Naive B cell (primary cell): ENCODE measurements around the gene ASB6. TPM values are rescaled to one million over a fixed set of nuclear protein-coding genes. Genes with fewer than 3 reads are reported as not detected.
A peak's percentile ranks its signal among the peaks of the same experiment; 100 is the strongest.
"Not testable (repeated sequence)": the region's sequence is repeated elsewhere in the genome, so short reads cannot be mapped to it uniquely, and the experiment has no call there.

Experiments
- ATAC-seq, 2 donors: fragments of 150-1000 bp; cut with Tn5 transposase; 2 replicates each; pipeline ENCODE4 v1.10.0; 2021; ENCODE audit warnings: low read depth in 2 of 2, mild to moderate bottlenecking in 2 of 2, moderate library complexity in 2 of 2
- DNase-seq: peaks from one replicate; pipeline ENCODE4 v3.0.0; 2022
- H3K27ac Mint-ChIP-seq, 6 donors: one replicate each; pipeline ENCODE4 v1.8.0; 2020 to 2022; ENCODE audit warnings: mild to moderate bottlenecking in 6 of 6, mixed read lengths in 6 of 6, moderate library complexity in 5 of 6, inconsistent platforms in 2 of 6
- H3K27me3 Mint-ChIP-seq, 3 donors: one replicate each; pipeline ENCODE4 v1.8.0; 2021 to 2022; ENCODE audit warnings: mixed read lengths in 3 of 3, mild to moderate bottlenecking in 1 of 3
- H3K36me3 Mint-ChIP-seq, 2 donors: one replicate each; pipeline ENCODE4 v1.8.0; 2020 to 2022; ENCODE audit warnings: mixed read lengths in 2 of 2, inconsistent platforms in 1 of 2, mild to moderate bottlenecking in 1 of 2
- H3K4me1 Mint-ChIP-seq, 3 donors: one replicate each; pipeline ENCODE4 v1.8.0; 2020 to 2022; ENCODE audit warnings: mixed read lengths in 3 of 3, inconsistent platforms in 1 of 3, mild to moderate bottlenecking in 1 of 3, moderate library complexity in 1 of 3
- H3K4me3 Mint-ChIP-seq, 8 donors: one replicate each; pipeline ENCODE4 v1.8.0; 2020 to 2022; ENCODE audit warnings: mild to moderate bottlenecking in 8 of 8, mixed read lengths in 8 of 8, moderate library complexity in 8 of 8, inconsistent platforms in 2 of 8
- H3K9me3 Mint-ChIP-seq, 7 donors: one replicate each; pipeline ENCODE4 v1.8.0; 2020 to 2022; ENCODE audit warnings: mixed read lengths in 7 of 7, mild to moderate bottlenecking in 5 of 7, inconsistent platforms in 2 of 7, moderate library complexity in 1 of 7
- polyA plus RNA-seq, 6 donors: library from polyadenylated mRNA; unstranded; fragments of 300-500 nt; fragmentation: Illumina TruSeq; gene quantifications; one replicate each; pipeline ENCODE4 v1.2.3, GENCODE V29; 2021; ENCODE audit warnings: low read depth in 6 of 6

ASB6 gene
- polyA plus RNA-seq, 6 donors from 2014 or later: 13.3 to 23.4 (median 16.5) TPM

DNA sequence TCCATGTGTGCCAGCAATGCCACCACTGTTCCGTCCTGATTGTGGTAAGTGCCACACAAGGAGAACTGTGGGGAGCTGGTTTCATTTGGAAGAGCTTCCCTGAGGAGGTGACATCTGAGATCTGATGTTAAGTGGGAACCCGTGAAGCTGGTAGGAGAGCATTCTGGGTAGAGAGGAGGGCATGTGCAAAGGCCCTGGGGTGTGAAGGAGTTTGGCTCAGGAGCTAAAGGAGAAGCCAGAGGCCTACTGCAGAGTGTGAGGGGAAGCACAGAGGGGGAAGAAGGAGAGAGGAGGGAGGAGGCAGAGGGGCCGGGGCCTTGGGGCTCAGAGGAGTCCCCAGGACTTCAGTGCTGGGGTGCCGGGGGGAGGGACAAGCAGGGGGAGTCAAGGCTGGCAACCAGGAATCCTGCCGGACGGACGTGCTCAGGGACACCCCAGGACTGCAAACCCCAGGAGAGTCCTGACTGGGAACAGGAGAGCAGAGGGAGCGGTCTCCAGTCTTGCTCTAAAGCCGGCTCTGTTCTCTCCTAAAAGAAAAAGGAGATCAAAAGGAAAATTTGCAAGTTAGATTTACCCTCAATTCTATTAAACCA is 40.8 kb downstream of the ASB6 start:
- Mint-ChIP-seq H3K36me3 (no peaks in the 10 kb centered on the region), H3K4me3 (no peak overlapping the region), H3K4me1 (peaks cover 5 to 16% (median 11%) of the 10 kb centered on the region in 3 donors), H3K27me3 (peaks cover 11 to 43% (median 35%) of the 10 kb centered on the region in 3 donors), H3K9me3 (no peaks in the 10 kb centered on the region), H3K27ac (peak overlapping the region in 1 of 6 donors; percentile 8)
- ATAC-seq: no peak
- no peak for DNase-seq

DNA sequence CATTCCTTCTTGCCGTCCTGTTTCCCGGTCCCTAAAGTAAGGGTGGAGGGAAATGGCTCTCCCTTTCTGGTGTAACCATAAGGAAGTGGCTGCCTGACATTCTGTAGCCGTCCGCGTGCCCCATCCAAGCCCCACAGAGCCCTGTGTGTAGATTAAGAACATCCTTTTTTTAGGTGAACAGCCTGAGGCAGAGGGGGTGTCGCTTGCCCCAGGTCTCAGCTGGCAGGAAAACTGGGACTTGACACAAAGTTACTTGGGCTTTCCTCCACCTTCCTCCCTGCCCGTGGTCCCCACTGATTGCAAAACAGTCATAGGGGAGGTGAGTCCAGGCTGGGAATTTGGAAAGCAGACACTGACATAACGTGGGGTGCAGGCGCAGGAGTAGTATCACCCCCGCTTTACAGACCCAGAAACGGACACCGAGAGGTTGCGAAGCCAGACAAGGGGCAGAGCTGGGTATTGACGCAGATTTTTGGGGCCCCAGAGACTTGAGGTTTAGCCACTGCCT is 43.8 kb downstream of the ASB6 start:
- H3K27ac Mint-ChIP-seq: no peak overlapping the region
- H3K9me3 Mint-ChIP-seq: no peaks in the 10 kb centered on the region
- peaks cover 5 to 17% (median 14%) of the 10 kb centered on the region in 3 donors for H3K4me1 Mint-ChIP-seq
- no peaks in the 10 kb centered on the region for H3K36me3 Mint-ChIP-seq
- H3K4me3 Mint-ChIP-seq: peak overlapping the region in 5 of 8 donors; percentile 25 to 63 (median 36)
- no peak for DNase-seq
- peak; percentile 38 to 41 for ATAC-seq
- peaks cover 28 to 74% (median 65%) of the 10 kb centered on the region in 3 donors for H3K27me3 Mint-ChIP-seq

DNA sequence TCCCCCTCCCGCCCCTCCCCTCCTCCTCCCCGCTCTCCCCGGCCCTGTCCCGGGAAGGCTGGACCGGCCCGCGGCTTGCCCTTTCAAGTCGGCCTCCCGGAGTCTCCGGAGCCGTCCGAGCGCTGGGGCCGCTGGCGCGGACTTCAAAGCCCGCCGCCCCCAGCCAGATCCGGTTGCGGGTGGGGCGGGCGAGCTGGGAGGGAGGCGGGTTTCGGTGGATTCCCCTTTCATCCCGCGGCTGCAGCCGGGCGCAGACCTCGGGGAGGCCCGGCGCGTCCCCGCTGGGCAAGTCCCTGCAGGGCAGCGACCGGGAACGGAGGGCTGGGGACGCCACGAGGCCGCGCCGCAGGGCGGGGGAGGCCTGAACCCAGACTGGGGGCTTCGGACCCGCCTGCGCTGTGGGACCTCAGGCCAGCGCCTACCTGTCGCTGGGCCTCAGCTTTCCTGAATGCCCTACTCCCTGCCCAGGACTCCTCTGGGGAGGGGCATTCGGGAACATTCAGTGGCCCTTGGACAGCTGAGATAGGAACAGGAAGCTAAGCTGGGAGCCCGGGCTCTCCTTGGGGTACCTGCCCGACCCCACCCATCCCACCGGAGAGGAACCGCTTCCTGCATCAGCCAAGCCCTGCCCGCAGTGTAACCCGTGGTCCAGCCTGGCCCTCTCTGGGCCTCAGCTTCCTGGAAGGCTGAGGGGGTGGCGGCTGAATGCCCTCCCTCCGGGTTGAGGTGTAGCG is 44.4 kb downstream of the ASB6 start:
- H3K27me3 Mint-ChIP-seq: peaks cover 28 to 74% (median 66%) of the 10 kb centered on the region in 3 donors
- peaks cover 5 to 17% (median 14%) of the 10 kb centered on the region in 3 donors for H3K4me1 Mint-ChIP-seq
- H3K27ac Mint-ChIP-seq: no peak overlapping the region
- DNase-seq (no peak), ATAC-seq (peak; percentile 56 to 69)
- H3K9me3 Mint-ChIP-seq: no peaks in the 10 kb centered on the region
- no peaks in the 10 kb centered on the region for H3K36me3 Mint-ChIP-seq
- H3K4me3 Mint-ChIP-seq: peak overlapping the region in 5 of 8 donors; percentile 25 to 63 (median 36)

DNA sequence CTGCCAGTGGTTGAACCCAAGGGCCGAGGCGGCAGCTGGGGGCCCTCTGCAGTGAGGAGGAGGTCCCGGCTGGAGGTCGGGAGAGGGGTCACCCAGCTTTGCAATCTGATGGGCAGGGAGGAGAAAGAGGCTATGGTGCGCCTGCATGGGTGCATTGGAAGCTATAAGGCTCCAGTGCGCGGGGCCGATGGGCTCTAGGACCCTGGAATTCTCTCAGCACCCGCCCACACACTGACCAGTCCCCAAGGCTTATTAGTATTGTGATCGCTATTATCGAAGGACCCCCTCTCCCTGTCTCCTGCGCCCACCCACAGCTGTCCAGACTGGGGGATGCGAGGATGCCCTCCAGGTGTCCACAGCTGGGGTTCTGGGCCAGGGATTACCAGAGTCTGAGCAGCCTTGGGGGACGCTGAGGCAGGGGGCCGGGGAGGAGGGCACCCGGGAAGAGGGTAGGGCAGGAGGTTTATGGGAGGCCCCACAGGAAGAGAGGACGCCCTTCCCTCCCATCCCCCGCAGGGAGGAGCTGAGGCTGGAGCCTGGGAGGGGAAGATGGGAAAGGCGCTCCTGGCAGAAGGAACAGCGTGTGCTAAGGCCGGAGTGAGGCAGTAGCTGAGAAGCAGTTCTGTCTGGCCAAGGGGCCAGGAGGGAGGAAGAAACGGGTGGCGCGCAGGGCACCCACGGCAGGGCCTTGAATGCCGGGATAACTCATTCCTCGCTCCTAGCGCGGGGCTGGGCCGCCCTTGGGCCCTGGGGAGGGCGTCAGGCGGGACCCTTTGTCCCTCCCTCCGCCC is 45.2 kb downstream of the ASB6 start:
- Mint-ChIP-seq H3K4me3 (peak overlapping the region in 6 of 8 donors; percentile 17 to 75 (median 43)), H3K36me3 (no peaks in the 10 kb centered on the region), H3K27me3 (peaks cover 28 to 74% (median 67%) of the 10 kb centered on the region in 3 donors), H3K4me1 (peaks cover 5 to 17% (median 12%) of the 10 kb centered on the region in 3 donors), H3K9me3 (no peaks in the 10 kb centered on the region), H3K27ac (peak overlapping the region in 1 of 6 donors; percentile 32)
- ATAC-seq (no peak), DNase-seq (no peak)

DNA sequence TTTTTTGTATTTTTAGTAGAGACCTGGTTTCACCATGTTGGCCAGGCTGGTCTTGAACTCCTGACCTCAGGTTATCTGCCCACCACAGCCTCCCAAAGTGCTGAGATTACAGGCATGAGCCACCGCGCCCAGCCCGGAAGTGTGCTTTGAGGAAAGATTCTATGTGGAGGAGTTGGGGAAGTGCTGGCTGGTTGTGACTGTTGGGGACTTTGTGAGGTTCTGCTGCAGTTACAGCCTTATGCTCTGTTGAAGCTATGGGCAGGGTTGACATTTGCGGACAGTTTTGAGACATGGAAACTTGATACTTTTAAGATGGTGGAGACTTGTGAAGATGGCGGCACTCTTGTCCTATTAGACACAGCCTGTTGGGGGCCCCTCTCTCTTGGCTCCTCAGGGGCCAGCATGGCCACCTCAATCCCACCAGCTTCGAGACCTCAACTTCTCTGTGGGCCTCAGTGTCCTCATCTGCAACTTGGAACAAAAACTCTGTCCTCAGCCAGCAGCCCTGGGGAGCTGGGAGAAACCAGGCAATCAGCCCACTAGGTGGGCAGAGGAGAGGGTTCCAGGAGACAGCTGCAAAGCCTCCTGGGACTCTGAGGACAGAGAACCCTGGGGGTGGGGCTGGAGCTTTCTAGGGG is 45.9 kb downstream of the ASB6 start:
- no peak for DNase-seq
- no peak for ATAC-seq
- Mint-ChIP-seq H3K4me1 (peaks cover 5 to 17% (median 11%) of the 10 kb centered on the region in 3 donors), H3K9me3 (no peaks in the 10 kb centered on the region), H3K27ac (peak overlapping the region in 1 of 6 donors; percentile 32), H3K4me3 (peak overlapping the region in 4 of 8 donors; percentile 9 to 41 (median 26)), H3K27me3 (peaks cover 27 to 71% (median 65%) of the 10 kb centered on the region in 3 donors), H3K36me3 (no peaks in the 10 kb centered on the region)

DNA sequence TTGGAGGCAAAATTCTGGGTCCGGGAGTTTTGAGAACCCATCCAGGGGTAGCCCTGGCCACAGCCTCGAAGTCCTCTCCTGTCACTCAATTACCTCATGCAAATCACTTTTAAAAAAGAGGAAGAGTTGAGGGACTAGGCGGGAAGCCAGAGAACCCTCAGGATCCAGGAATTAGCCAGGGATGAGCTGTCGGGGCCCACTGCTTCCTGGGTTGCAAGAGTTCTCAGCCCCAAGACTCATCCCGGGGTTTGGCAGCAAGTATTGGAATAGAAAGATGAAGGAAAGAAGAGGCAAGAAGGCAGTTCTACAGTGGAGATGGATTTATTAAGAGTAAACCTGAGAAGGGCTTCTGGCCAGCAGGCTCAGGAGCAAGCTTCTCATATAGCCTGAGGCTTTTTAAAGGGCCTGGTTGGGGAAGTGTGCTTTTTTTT is 46.6 kb downstream of the ASB6 start:
- H3K27ac Mint-ChIP-seq: no peak overlapping the region
- no peak for ATAC-seq

DNA sequence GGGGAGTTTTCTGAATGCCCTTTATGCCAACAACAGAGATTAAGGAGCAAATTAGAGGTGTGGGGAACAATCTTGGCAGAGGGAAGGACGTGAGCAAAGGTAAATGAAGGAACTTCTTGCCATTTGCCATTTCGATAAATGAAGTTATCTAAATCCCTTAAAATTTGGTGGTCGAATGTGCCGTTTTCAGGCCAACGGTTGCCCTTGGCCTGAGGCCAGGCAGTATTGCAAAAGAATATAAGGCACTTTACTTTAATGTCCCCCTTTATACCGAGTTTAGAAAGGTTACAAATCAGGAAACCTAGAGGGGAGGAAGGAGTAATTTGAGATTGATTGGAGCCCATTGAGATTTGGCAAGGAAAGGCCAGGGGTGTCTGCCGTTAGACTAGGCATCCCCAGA is 47.3 kb downstream of the ASB6 start:
- no peak overlapping the region for H3K4me3 Mint-ChIP-seq
- H3K27ac Mint-ChIP-seq: no peak overlapping the region
- no peaks in the 10 kb centered on the region for H3K9me3 Mint-ChIP-seq
- peaks cover 5 to 17% (median 9%) of the 10 kb centered on the region in 3 donors for H3K4me1 Mint-ChIP-seq
- H3K27me3 Mint-ChIP-seq: peaks cover 24 to 74% (median 71%) of the 10 kb centered on the region in 3 donors
- DNase-seq (no peak), ATAC-seq (no peak)
- no peaks in the 10 kb centered on the region for H3K36me3 Mint-ChIP-seq

More for the DNA sequence above, 46.6 kb downstream of the ASB6 start:
- peaks cover 5 to 17% (median 9%) of the 10 kb centered on the region in 3 donors for H3K4me1 Mint-ChIP-seq
- H3K9me3 Mint-ChIP-seq: no peaks in the 10 kb centered on the region
- no peaks in the 10 kb centered on the region for H3K36me3 Mint-ChIP-seq
- H3K27me3 Mint-ChIP-seq: peaks cover 24 to 71% (median 67%) of the 10 kb centered on the region in 3 donors
- H3K4me3 Mint-ChIP-seq: peak overlapping the region in 1 of 8 donors; percentile 68
- no peak for DNase-seq

DNA sequence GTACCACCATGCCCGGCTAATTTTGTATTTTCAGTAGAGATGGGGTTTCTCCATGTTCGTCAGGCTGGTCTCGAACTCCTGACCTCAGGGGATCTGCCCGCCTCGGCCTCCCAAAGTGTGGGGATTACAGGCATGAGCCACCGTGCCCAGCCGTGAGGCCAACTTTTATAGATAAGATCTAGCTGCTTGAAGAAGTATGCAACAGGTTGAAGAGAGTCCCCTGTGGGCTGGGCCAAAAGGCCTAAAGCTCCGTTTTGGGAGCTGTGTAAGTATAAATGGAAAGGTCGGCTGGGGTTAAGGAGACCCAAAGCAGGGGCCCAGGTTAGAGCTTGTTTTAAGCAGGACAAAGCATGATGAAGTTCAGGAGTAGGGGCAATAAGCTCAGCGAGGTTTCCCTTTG is 49.2 kb downstream of the ASB6 start:
- peaks cover 27 to 80% (median 68%) of the 10 kb centered on the region in 3 donors for H3K27me3 Mint-ChIP-seq
- not testable (repeated sequence) for H3K4me3 Mint-ChIP-seq, H3K9me3 Mint-ChIP-seq, H3K36me3 Mint-ChIP-seq, ATAC-seq, H3K4me1 Mint-ChIP-seq, DNase-seq, H3K27ac Mint-ChIP-seq

DNA sequence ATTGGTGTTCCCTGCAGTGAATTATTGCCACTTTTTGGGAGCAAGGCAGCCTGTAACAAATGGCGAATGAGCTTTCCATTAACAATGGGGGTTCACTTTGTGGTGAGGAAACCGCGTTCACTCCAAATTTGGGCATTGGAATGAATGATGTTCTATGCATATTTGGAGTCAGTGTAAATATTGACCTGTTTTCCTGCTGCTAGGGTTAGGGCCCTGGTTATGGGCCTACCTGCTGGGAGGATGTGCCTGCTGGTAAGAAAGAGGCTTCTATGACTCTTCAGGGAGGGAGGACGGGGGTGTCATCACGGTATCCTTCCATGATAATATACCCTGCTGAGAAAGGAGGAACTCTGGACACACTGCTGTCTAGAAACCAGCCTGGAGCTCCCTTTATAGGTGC is 50.0 kb downstream of the ASB6 start:
- Mint-ChIP-seq H3K27ac (no peak overlapping the region), H3K27me3 (peaks cover 27 to 89% (median 73%) of the 10 kb centered on the region in 3 donors), H3K36me3 (no peaks in the 10 kb centered on the region), H3K9me3 (peaks cover 0 to 2% (median 0%) of the 10 kb centered on the region in 7 donors), H3K4me1 (peaks cover 0 to 8% (median 0%) of the 10 kb centered on the region in 3 donors), H3K4me3 (no peak overlapping the region)
- DNase-seq (no peak), ATAC-seq (no peak)

DNA sequence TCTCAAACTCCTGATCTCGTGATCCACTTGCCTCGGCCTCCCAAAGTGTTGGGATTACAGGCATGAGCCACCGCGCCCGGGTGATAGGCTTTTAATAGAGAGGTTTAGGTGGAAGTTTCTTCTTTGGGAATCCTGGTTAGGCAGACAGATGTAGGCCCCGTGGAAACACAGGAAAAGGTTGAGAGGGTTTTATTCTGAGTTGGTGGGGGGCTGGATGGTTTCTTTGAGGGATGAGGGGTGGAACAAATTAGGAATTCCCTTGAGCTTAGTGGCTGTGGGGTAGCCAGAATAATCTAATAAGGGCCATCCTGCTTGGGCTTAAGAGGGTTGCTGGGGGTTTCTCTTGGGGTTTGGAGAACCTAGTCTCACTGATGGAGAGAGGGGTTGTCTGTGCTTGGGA is 51.5 kb downstream of the ASB6 start:
- no peak for ATAC-seq
- Mint-ChIP-seq H3K36me3 (no peaks in the 10 kb centered on the region), H3K9me3 (peaks cover 0 to 2% (median 0%) of the 10 kb centered on the region in 7 donors), H3K4me3 (no peak overlapping the region), H3K4me1 (peaks cover 0 to 4% (median 0%) of the 10 kb centered on the region in 3 donors), H3K27ac (peak overlapping the region in 1 of 6 donors; percentile 29), H3K27me3 (peaks cover 20 to 76% (median 60%) of the 10 kb centered on the region in 3 donors)
- no peak for DNase-seq

DNA sequence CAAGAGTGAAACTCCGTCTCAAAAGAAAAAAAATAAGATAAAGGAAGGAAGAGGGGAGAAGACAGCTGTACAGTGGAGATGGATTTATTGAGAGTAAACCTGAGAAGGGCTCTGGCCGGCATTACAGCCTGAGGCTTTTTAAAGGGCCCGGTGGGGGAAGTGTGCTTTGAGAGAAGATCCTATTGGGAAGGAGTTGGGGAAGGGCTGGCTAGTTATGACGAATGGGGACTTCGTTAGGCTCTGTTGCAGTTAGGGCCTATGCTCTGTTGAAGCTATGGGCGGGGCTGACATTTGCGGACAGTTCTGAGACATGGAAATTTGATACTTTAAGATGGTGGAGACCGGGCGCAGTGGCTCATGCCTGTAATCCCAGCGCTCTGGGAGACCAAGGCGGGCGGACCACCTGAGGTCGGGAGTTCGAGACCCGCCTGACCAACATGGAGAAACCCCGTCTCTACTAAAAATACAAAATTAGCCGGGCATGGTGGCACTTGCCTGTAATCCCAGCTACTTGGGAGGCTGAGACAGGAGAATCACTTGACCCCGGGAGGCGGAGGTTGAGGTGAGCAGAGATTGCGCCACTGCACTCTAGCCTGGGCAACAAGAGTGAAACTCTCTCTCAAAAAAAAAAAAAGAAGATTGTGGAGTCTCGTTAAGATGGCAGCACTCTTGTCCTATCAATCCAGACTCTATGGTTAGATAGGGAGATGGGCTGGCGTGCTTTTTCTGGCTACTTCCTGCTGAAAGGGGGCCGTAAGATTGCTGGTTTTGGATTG is 54.3 kb downstream of the ASB6 start:
- Mint-ChIP-seq H3K36me3 (no peaks in the 10 kb centered on the region), H3K9me3 (peaks cover 0 to 7% (median 2%) of the 10 kb centered on the region in 7 donors), H3K27ac (no peak overlapping the region), H3K27me3 (peaks cover 9 to 50% (median 32%) of the 10 kb centered on the region in 3 donors), H3K4me1 (peaks cover 6 to 11% (median 7%) of the 10 kb centered on the region in 3 donors), H3K4me3 (peak overlapping the region in 1 of 8 donors; percentile 25)
- ATAC-seq (no peak), DNase-seq (no peak)

DNA sequence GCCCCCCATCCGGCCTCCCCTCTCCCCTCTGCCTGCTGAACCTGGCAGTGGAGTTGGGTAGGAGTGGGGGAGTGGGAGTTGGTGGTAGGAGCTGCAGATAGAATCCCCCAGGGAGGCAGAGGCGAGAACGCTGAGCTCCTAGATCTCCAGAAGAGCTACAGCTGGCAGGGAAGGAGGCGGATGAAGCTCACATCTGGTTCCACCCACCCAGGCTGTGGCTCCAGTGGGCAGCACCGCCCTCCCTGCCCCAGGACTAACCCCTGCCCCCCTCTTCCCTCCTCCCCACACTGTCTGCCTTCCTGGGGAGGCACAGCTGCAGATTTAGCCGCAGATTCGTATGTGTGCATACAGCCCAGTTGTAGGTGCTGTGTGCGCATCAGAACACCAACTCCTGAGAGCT is 55.3 kb downstream of the ASB6 start:
- Mint-ChIP-seq H3K27me3 (peaks cover 9 to 48% (median 31%) of the 10 kb centered on the region in 3 donors), H3K4me3 (no peak overlapping the region), H3K27ac (no peak overlapping the region), H3K4me1 (peaks cover 6 to 11% (median 7%) of the 10 kb centered on the region in 3 donors), H3K9me3 (peaks cover 0 to 7% (median 2%) of the 10 kb centered on the region in 7 donors), H3K36me3 (no peaks in the 10 kb centered on the region)
- ATAC-seq (no peak), DNase-seq (no peak)
